DMS114 treated with DMSO at 0.1 percent for 48 hours (cell line): Measurements from ENCODE around the gene ADGRL3.

Source experiments
- DNase-seq: peaks from one replicate; lab custom pipeline; 2025; ENCODE audit not compliant: unreplicated experiment; lab: John Stamatoyannopoulos, UW

ADGRL3 gene

GRCh38 chr4:61275241-61275640 is 75.1 kb downstream of the ADGRL3 start:
- no peak for DNase-seq

- no peak for DNase-seq
Measured at GRCh38 chr4:61276029-61276428, 75.9 kb downstream of the ADGRL3 start.

GRCh38 chr4:61277785-61278760 is 77.9 kb downstream of the ADGRL3 start:
- no peak for DNase-seq

GRCh38 chr4:61292322-61292721 is 92.2 kb downstream of the ADGRL3 start:
- DNase-seq = no peak

- no peak for DNase-seq
Measured at GRCh38 chr4:61293707-61294400, 93.7 kb downstream of the ADGRL3 start.

- DNase-seq = no peak
Measured at GRCh38 chr4:61294936-61295335, 94.8 kb downstream of the ADGRL3 start.

- no peak for DNase-seq
Measured at GRCh38 chr4:61296144-61296543, 96.0 kb downstream of the ADGRL3 start.

GRCh38 chr4:61298178-61298740 is 98.1 kb downstream of the ADGRL3 start:
- DNase-seq = no peak

GRCh38 chr4:61299316-61299715 is 99.2 kb downstream of the ADGRL3 start:
- no peak for DNase-seq

GRCh38 chr4:61300266-61300844 is 100.2 kb downstream of the ADGRL3 start:
- no peak for DNase-seq

GRCh38 chr4:61301271-61301670 is 101.1 kb downstream of the ADGRL3 start:
- DNase-seq = no peak

GRCh38 chr4:61308033-61308432 is 107.9 kb downstream of the ADGRL3 start:
- no peak for DNase-seq

- DNase-seq = no peak
Measured at GRCh38 chr4:61309616-61310015, 109.5 kb downstream of the ADGRL3 start.

GRCh38 chr4:61312526-61312925 is 112.4 kb downstream of the ADGRL3 start:
- DNase-seq = no peak

- DNase-seq = no peak
Measured at GRCh38 chr4:61318431-61318830, 118.3 kb downstream of the ADGRL3 start.

GRCh38 chr4:61319156-61319555 is 119.0 kb downstream of the ADGRL3 start:
- DNase-seq = no peak

GRCh38 chr4:61320154-61320553 is 120.0 kb downstream of the ADGRL3 start:
- DNase-seq = no peak

GRCh38 chr4:61320631-61321030 is 120.5 kb downstream of the ADGRL3 start:
- DNase-seq = no peak

- DNase-seq = no peak
Measured at GRCh38 chr4:61332693-61333092, 132.6 kb downstream of the ADGRL3 start.

- DNase-seq = no peak
Measured at GRCh38 chr4:61333490-61333889, 133.4 kb downstream of the ADGRL3 start.

- DNase-seq = no peak
Measured at GRCh38 chr4:61335241-61335763, 135.2 kb downstream of the ADGRL3 start.
